ENCODE data around the gene CMIP.

GRCh38 chr16:81415751-81416150 is 28.9 kb upstream of the CMIP start:
- TF ChIP-seq, protein P1, sequence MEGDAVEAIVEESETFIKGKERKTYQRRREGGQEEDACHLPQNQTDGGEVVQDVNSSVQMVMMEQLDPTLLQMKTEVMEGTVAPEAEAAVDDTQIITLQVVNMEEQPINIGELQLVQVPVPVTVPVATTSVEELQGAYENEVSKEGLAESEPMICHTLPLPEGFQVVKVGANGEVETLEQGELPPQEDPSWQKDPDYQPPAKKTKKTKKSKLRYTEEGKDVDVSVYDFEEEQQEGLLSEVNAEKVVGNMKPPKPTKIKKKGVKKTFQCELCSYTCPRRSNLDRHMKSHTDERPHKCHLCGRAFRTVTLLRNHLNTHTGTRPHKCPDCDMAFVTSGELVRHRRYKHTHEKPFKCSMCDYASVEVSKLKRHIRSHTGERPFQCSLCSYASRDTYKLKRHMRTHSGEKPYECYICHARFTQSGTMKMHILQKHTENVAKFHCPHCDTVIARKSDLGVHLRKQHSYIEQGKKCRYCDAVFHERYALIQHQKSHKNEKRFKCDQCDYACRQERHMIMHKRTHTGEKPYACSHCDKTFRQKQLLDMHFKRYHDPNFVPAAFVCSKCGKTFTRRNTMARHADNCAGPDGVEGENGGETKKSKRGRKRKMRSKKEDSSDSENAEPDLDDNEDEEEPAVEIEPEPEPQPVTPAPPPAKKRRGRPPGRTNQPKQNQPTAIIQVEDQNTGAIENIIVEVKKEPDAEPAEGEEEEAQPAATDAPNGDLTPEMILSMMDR (IDR thresholded peaks at IDR 0.05): no peak
- TF ChIP-seq POLR2A (IDR thresholded peaks at IDR 0.05): no peak

All from thyroid gland (tissue), 4 donors.